Panc1 (cell line): ENCODE measurements around the gene SBF1.

Source experiments
- CTCF ChIP-seq: fragments of 450-650 bp; IDR thresholded peaks from 2 replicates; pipeline ENCODE4 v1.5.1; 2017; ENCODE audit warnings: mild to moderate bottlenecking
- SIN3A ChIP-seq: IDR thresholded peaks from 2 replicates; pipeline ENCODE4 v1.6.1; 2012; ENCODE audit warnings: low read depth, mild to moderate bottlenecking, low read length, moderate library complexity, borderline replicate concordance; ENCODE audit not compliant: insufficient read depth

- TF ChIP-seq CTCF: no peak
- TF ChIP-seq SIN3A: no peak
These were observed 8.7 kb upstream of the SBF1 start for GRCh38 chr22:50483556-50483955.
